Fibroblast of skin of left quadriceps (primary cell): ENCODE measurements around the gene CCDC159.
"Not testable (repeated sequence)": the region's sequence is repeated elsewhere in the genome, so short reads cannot be mapped to it uniquely, and the experiment has no call there.

ENCODE experiments used
- DNase-seq, 2 experiments: peaks; one replicate each; pipeline ENCODE4 v3.0.0-alpha.2; 2013; ENCODE audit warnings: low read depth in 2 of 2

Gene CCDC159

DNA sequence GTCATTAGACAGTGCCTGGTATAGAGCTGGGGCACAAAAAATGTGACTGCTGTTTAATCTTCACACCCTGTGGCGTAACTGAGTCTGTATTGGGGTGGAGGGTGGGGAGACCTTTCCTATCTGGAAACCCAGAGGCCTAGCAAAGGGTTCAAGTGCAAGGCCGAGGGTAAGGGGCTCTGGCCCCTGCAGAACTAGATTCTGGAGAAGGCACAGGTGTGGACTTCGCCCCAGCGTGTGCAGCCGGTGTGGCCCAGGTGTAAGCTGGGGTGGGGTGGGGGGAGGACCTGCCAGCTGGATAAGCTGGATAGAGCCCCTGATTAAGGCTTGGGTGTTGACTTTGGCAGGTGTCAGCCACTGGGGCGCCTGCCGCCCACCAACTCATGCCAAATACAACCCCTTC, 8.2 kb upstream of the CCDC159 start:
- no peak for DNase-seq

DNA sequence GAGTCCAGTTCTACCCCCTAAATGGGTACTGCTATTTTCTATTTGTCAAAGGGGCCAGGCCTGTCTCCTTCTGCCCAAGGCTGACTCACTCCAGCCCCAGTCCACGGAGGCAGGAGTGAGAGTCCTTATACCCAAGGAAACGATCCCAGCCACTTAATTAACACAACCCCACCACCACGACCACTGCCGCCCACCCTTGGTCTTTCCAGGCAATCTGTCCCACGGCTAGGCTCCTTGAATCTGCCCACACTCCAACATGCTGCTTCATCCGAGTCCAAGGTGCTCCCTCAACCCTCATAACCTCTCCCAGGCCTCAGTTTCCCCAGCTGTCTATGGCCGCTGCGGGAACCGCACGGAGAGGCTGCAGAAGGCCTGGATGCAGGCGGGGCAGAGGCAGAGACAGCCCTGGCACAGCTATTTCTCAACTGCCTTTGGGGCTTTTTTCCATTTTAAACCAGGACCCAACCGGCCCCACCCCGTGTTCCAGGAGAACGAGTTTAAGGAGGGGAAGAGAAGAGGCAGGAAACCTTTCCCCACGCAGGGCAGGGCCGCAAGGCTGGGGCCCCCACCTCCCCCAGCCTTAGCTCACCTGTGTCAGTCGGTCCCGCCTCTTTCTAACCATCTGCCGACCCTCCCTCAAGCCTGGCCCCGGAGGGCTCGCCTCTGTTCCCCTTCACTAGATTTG, 7.6 kb upstream of the CCDC159 start:
- DNase-seq: no peak

DNA sequence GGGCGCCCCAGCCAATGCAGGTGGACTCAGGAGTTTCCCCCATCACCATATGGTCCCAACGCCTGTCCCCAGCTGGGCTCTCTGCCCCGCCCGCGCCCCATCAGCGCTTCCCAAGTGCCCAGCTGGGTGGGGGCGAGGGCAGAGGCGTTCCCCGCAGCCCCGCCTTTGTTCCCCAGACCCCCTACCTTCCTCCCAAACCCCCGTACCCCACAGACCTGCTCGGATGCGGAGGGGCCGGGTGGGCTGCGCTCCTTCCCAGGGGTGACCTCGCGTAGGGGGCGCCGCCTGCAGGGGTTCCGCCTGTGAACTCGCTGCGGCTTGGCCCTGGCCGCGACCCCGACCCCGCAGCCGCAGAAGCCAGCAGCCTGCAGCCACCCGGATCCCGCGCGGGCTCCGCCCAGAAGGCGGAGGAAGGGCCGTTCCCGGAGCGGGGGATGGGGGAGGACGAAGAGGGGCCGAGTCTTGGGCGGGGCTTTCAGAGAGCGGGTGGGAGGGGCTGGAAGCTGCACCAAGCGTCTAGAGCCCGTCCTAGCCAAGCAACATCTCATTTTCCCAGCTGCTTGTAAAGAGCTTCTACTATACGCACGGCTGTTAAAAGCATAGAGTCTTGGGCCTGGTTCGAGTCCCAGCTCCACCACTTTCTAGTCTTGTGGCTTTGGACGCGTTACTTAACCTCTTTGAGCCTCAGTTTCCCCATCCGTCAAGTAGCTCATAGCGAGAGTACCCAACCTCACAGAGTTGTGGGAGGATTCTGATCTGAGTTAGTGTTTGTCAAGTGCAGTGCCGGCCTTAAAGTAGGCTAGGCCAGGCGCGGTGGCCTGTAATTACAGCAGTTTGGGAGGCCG, 6.8 kb upstream of the CCDC159 start, which contains the start of gene RAB3D:
Gene RAB3D (minus strand): TSS at position 404 of the 845 bp plus-strand sequence. CDS start 2,258 bp downstream, outside the sequence.
- peak; percentile 60 to 64 for DNase-seq

DNA sequence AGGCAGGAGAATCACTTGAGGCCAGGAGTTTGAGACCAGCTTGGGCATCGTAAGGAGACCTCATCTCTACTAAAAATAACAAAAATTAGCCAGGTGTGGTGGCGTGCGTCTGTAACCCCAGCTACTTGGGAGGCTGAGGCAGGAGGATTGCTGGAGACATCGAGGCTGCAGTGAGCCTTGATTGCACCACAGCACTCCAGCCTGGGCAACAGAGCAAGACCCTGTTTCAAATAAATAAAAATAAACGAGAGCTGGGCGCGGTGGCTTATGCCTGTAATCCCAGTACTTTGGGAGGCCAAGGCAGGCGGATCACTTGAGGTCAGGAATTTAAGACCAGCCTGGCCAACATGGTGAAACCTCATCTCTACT, 6.2 kb upstream of the CCDC159 start:
- not testable (repeated sequence) for DNase-seq

DNA sequence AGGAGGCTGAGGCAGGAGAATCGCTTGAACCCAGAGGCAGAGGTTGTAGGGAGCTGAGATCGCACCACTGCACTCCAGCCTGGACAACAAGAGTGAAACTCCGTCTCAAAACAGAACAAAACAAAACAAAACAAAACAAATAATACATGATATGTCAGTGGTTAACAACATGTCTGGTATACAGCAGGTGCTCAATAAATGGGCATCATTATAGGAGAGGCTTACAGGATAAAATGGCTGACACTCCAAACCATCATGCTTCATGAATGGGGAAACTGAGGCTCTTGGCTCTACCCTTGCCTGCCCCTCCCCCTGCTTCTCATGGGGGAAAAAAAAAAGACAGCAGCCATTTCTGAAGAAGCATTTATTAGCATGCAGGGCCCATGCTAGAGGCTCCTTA, 3.9 kb upstream of the CCDC159 start:
- DNase-seq: no peak

DNA sequence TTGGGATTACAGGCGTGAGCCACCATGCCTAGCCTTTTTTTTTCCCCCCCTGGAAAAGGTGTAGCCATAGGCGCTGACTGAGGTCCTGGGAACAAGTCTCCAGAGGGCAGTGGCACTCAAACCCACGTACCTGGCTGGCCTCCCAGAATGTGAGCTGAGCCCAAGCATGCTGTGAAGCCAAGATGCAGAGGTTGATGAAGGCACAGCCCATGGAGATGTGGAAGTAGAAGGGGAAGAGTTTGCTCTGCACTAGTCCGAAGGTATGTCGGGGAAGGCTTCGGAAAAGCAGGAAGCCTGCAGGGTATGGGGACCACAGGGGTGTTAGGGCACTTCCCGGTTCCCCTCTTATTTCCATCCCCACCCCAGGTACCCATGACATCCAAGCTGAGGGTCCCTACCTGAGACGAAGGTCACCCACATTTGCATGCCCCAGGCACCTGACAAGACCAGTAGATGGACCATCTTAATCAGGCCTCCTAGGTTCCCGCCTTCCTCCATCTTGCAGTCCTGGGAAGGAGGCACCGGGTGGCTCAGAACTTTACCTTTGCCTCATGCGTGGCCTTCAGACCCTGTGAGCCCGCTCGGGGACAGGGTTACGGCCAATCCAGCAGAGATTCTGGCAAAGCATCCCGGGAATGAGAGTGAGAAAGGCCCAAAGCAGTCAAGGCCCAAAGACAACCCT, 1.1 kb upstream of the CCDC159 start:
- DNase-seq: no peak

DNA sequence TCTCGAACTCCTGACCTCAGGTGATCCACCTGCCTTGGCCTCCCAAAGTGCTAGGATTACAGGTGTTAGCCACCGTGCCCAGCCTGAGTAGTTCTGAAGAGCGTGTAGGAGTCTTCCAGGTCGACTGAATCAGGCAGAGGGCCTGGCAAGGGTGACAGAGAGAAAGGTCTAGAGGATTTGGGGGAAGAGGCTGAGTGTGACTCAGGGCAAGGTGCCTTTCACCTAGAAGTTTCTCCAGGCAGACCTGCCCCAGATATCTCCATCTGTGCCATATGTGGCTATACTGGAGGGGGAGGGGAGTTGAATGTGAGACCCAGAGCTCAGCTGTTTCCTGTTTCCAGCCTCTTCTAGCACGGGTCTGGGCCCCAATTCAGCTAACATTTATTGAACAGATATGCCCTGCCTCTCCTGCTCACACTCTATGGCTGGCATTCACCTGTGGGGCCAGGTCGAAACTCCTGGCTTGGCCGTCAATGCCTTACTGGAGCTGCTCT, 1.3 kb downstream of the CCDC159 start:
- DNase-seq: no peak

GRCh38 chr19:11349171-11349570, 2.9 kb downstream of the CCDC159 start:
- no peak for DNase-seq

GRCh38 chr19:11354102-11354501, 7.8 kb downstream of the CCDC159 start:
- not testable (repeated sequence) for DNase-seq

GRCh38 chr19:11355160-11356073, 9.1 kb downstream of the CCDC159 start, which contains the start of gene PLPPR2:
PLPPR2 (plus strand) TSS chr19:11355432; CDS start chr19:11357674, 2,242 bp downstream.
- DNase-seq: peak; percentile 78 to 79

GRCh38 chr19:11356074-11356397, 9.7 kb downstream of the CCDC159 start:
- no peak for DNase-seq

DNA sequence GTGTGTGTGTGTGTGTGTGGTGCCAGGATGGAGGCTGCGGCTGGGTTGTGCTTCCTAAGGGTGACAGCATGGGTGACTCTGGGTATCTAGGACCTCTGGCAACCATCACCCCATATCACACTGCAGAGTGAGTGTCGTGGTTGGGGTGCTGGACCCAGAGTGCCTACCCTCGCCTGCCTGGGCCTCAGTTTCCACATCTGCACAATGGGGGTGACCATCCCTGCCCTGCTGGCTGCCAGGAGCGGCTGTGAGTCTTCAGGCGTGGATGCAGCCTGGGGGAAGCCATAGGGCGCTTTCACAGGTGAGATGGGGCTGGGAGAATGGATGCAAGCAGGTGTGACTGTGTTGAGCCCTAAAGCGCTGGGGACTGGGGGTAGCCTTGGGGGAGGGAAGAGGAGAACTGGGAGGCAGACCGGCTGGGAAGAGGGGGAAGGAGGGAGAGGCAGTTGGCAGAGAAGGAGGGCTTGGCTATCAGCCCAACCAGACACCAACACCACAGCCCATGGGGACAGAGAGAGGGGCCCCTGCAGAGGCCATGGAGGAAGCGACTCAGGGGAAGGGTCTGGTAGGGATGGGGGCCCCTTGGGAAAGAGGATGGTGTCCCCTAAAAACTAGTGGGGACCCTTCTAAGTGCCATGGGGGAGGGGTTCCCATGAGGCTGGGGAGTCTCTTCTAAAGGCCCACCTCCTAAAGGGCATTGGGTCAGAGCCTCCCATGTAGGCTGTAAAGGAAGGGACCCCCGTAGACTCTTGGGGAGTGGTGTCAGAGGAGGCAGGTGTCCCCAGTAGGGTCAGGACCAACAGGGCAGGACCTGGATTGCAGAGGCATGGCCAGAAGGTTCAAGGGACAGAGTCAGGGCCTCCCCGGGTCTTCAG, 10.6 kb downstream of the CCDC159 start:
- no peak for DNase-seq

- DNase-seq: no peak
Measured at GRCh38 chr19:11359421-11359820, 13.1 kb downstream of the CCDC159 start.

DNA sequence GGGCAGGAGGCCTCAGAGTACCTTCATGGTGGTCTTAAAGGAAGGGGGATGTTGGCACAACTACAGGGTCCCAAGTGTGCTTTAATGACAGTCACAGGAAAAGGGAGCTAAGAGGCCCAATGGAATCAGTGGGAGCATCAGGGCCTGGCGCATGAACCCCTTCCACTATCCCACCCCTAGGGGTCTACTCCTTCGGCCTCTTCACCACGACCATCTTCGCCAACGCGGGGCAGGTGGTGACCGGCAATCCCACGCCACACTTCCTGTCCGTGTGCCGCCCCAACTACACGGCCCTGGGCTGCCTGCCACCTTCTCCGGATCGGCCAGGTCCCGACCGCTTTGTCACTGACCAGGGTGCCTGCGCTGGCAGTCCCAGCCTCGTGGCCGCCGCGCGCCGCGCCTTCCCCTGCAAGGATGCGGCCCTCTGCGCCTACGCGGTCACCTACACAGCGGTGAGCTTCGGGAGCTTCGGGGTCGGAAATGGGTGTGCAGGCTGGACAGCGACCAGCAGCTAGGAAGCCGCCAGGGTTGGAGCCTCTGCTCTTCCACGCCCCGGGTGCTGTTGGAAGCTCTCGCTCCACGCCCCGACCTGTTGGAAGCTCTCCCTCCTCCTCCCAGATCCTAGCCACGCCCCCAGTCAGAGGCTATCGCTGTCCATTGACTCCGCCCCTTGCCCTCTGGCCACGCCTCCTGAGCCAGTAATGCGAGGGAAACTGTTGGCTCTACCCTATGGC, 14.9 kb downstream of the CCDC159 start:
- no peak for DNase-seq

DNA sequence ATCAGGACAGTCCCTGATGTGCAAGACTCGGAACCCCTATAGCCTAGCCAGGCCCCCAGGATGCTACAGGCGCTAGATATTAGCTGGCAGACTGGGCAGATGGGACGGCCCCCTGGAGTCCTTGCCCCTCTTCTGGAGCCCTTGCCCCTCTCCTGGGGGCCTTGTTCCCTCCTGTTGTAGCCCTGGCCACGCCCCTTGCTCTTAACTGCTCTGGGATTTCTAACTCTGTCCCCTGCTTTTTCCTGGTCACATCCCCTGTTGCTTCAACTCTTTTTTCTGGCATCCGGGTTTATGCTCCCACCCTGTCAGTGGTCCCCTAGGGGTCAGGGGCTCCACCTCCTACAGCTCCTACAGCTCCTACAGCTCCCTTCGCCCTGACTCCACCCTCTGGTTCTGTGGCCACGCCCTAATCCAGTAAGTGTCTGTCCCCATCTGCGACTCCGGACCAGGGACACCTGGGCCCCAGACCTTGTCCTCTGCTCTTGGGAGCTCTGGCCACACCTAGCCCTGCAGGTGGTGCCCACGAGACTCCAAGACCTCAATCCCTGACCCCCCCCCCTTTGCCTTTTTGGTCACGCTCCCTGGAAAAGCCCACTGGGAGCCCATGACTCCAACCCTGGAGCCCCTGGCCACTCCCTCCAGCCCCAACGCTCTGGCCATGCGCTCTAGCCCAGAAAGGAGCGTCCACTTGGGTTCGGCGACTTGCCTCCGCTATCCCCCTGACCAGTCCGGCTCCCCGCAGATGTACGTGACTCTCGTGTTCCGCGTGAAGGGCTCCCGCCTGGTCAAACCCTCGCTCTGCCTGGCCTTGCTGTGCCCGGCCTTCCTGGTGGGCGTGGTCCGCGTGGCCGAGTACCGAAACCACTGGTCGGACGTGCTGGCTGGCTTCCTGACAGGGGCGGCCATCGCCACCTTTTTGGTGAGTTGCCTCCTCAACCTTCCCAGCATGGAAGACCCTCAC, 15.7 kb downstream of the CCDC159 start:
- DNase-seq: no peak

DNA sequence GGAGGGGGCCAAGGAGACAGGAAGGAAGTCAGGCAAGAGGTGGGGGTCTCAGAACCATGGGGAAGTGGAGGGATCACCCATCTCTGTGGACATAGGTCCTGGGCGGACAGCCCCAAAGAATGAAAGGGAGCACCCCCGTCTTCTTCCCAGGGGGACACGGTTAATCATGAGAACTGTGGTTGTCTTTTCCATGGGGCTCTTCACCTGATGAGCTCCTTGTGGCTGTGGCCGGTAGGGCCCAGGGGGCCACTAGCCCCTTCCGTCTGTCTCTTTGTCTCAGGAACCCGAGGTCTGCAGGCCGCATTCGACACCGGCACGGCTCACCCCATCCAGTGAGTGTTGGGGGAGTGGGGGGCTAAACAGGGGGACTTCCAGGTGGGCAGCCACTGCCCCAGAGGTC, 17.6 kb downstream of the CCDC159 start:
- DNase-seq: no peak

DNA sequence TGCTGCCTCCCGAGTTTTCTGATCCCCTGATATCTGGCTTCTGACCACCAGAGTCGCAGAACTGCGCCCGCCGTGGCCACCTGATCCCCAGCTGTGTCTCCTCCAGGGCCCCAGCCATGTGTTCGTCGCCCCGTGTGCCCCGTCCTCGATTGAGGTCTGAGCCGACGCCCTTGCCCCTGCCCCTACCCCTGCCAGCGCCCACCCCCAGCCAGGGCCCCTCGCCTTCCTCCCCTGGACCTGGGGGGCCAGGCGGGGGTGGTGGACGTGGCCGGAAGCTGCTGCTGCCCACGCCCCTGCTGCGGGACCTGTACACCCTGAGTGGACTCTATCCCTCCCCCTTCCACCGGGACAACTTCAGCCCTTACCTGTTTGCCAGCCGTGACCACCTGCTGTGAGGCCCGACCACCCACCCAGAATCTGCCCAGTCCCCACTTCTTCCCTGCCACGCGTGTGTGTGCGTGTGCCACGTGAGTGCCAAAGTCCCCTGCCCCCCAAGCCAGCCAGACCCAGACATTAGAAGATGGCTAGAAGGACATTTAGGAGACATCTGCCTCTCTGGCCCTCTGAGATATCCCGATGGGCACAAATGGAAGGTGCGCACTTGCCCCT, 18.1 kb downstream of the CCDC159 start:
- no peak for DNase-seq

- DNase-seq: no peak
Measured at GRCh38 chr19:11364935-11365334, 18.6 kb downstream of the CCDC159 start.
